Prostate gland (tissue), 2 donors: ENCODE results near the gene ZC3H18. TPM values are rescaled to one million over a fixed set of nuclear protein-coding genes. Genes with fewer than 3 reads are reported as not detected.

Experiments
- DNase-seq: peaks from one replicate; pipeline ENCODE4 v3.0.0-alpha.2; 2019; ENCODE audit warnings: low spot score
- H3K27ac ChIP-seq, 2 donors: fragments of 200-600 bp; sonication (generic); 2 replicates each; pipeline ENCODE4 v1.5.1; 2017 to 2019
- H3K27me3 ChIP-seq: fragments of 200-600 bp; sonication (generic); replicated peaks from 2 replicates; pipeline ENCODE4 v1.5.1; 2019; ENCODE audit not compliant: insufficient read depth
- H3K36me3 ChIP-seq, 2 donors: fragments of 200-600 bp; sonication (generic); 1 replicate in 1 of 2; 2 replicates in 1 of 2; pipeline versions ENCODE4 v1.5.1 to v1.8.1; 2017 to 2019
- H3K4me1 ChIP-seq: fragments of 200-600 bp; sonication (generic); replicated peaks from 2 replicates; pipeline ENCODE4 v1.5.1; 2019
- H3K4me3 ChIP-seq, 2 donors: fragments of 200-600 bp; sonication (generic); 2 replicates each; pipeline ENCODE4 v1.5.1; 2017 to 2019
- H3K9me3 ChIP-seq: fragments of 200-600 bp; sonication (generic); 2 replicates; pipeline ENCODE4 v1.5.1; 2017
- CTCF ChIP-seq, 4 experiments: fragments of 200-600 bp in 2 of 4; fragments of 450-650 bp in 2 of 4; sonication (generic) in 2 of 4; IDR thresholded peaks; 1 replicate in 3 of 4; 2 replicates in 1 of 4; pipeline ENCODE4 v1.5.1; 2016 to 2019; ENCODE audit warnings: antibody characterized with exemption in 4 of 4, mild to moderate bottlenecking in 2 of 4, moderate library complexity in 2 of 4
- POLR2A ChIP-seq: fragments of 450-650 bp; IDR thresholded peaks from one replicate; pipeline ENCODE4 v1.6.1; 2016; ENCODE audit warnings: antibody characterized with exemption, mild to moderate bottlenecking
- POLR2AphosphoS5 ChIP-seq: sonication (generic); formaldehyde crosslinking; IDR thresholded peaks from one replicate; pipeline ENCODE4 v1.6.1; 2017; ENCODE audit warnings: antibody characterized with exemption
- WGBS: methylation state at CpG from one replicate; pipeline ENCODE4 v1.1.5; 2018; 5-methylcytosine and 5-hydroxymethylcytosine counted together
- intact Hi-C: fragments of 100-400 bp; cut with DNase I; formaldehyde crosslinking; loops from one replicate; pipeline ENCODE4 v1.14.2; 2022
- total RNA-seq, 2 donors: library from RNA; depleted of rRNA; stranded (reverse); fragments of >200 nt; gene quantifications; one replicate each; pipeline ENCODE4 v1.1.0, GENCODE V29; 2016

Gene ZC3H18
- total RNA-seq, 2 donors from 2014 or later, result 26.7 to 50.7 TPM

GRCh38 chr16:88599825-88600538 lies 29.8 kb downstream of the ZC3H18 start:
- H3K27ac ChIP-seq, result no peak overlapping the region
- H3K36me3 ChIP-seq, result peaks cover 3 to 12% of the 10 kb centered on the region in 2 donors
- H3K9me3 ChIP-seq, result no peaks in the 10 kb centered on the region
- DNase-seq, result no peak
- TF ChIP-seq POLR2A (no peak), POLR2AphosphoS5 (no peak), CTCF (IDR thresholded peaks at IDR 0.05) (no peak)
- no peaks in the 10 kb centered on the region for H3K27me3 ChIP-seq
- intact Hi-C loops, result no loop called here
- no peaks in the 10 kb centered on the region for H3K4me1 ChIP-seq
- no peak overlapping the region for H3K4me3 ChIP-seq
- WGBS, result 84% methylated on average over 25 of the region's 25 CpGs

GRCh38 chr16:88600539-88600896 lies 30.3 kb downstream of the ZC3H18 start:
- no peak overlapping the region for H3K27ac ChIP-seq
- 91% methylated on average over 6 of the region's 6 CpGs for WGBS
- H3K36me3 ChIP-seq, result peaks cover 3 to 12% of the 10 kb centered on the region in 2 donors
- TF ChIP-seq POLR2A, result no peak
- no peak for TF ChIP-seq POLR2AphosphoS5
- TF ChIP-seq CTCF (IDR thresholded peaks at IDR 0.05), result no peak
- intact Hi-C loops, result no loop called here
- no peak for DNase-seq
- no peaks in the 10 kb centered on the region for H3K9me3 ChIP-seq
- H3K4me3 ChIP-seq, result no peak overlapping the region
- no peaks in the 10 kb centered on the region for H3K27me3 ChIP-seq
- H3K4me1 ChIP-seq, result no peaks in the 10 kb centered on the region

DNA sequence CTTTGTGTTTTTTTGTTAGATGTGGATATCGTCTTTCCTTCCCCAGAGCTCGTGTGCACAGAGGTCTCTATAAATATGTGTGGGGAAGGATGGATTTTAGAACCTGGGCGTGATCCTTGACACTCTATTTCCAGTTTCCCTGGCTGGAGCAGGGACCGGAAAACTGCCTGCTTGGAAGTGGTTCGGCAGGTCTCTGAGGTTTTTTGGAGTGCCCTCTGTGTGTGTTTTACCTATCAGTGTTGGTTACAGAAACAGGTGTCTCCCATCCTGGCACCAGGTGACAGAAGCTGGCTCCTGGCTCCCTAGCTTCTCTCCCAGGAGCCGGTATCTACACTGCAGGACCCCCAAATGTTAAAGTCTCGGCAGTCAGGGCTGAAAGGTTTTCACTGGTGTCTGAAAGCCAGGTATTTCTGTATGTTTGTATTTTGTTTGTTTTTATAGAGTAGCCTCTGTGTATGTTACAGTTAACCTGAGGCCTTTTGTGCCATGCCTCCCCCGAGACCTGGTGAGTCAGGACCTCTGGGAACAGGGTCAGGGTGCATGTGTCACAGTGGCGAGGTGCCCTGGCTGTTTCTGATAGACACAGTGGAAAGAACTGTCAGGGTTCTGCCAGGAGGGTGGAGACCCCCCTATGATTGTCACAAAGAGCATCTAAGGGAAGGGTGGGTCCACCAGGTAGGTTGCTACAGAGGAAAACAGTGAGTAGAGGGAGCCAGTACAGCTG lies 31.3 kb downstream of the ZC3H18 start:
- H3K27me3 ChIP-seq, result no peaks in the 10 kb centered on the region
- TF ChIP-seq CTCF (IDR thresholded peaks at IDR 0.05) (no peak), POLR2AphosphoS5 (no peak), POLR2A (no peak)
- H3K27ac ChIP-seq, result no peak overlapping the region
- no peak for DNase-seq
- H3K4me3 ChIP-seq, result no peak overlapping the region
- intact Hi-C loops, result no loop called here
- H3K36me3 ChIP-seq, result peaks cover 3 to 12% of the 10 kb centered on the region in 2 donors
- no peaks in the 10 kb centered on the region for H3K9me3 ChIP-seq
- WGBS, result 87% methylated on average over 9 of the region's 9 CpGs
- H3K4me1 ChIP-seq, result no peaks in the 10 kb centered on the region

DNA sequence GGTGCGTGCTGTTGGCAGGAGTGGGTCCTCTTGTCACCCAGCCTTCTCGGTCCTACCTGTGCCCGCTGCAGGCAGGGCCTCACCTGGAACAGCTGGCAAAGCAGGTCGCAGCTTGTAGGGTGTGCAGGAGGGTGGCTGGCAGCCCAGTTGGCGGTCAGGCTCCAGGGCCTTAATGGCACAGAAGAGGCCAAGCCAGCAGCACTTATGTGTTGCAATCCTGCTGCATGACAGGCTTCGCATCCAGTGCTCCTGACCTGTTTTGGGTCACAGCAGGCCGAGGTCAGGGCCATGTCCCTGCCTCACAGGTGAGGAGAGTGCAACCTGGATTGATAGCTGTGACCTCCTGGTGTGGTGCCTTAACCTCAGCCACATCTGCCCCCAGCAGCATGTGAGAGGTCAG lies 31.9 kb downstream of the ZC3H18 start:
- Histone ChIP-seq H3K4me1 (no peaks in the 10 kb centered on the region), H3K9me3 (no peaks in the 10 kb centered on the region), H3K27me3 (no peaks in the 10 kb centered on the region), H3K4me3 (no peak overlapping the region), H3K36me3 (peaks cover 3 to 12% of the 10 kb centered on the region in 2 donors), H3K27ac (no peak overlapping the region)
- no peak for TF ChIP-seq CTCF (IDR thresholded peaks at IDR 0.05)
- TF ChIP-seq POLR2A, result no peak
- no peak for TF ChIP-seq POLR2AphosphoS5
- 89% methylated on average over 7 of the region's 7 CpGs for WGBS
- intact Hi-C loops, result no loop called here
- DNase-seq, result no peak
